HG03108 (cell line): ENCODE measurements around the gene PCDHB8.
"Not testable (repeated sequence)": the region's sequence is repeated elsewhere in the genome, so short reads cannot be mapped to it uniquely, and the experiment has no call there.

Experiments used
- ATAC-seq: cut with Tn5 transposase; IDR thresholded peaks from one replicate; pipeline ENCODE4 v1.9.1; 2021; ENCODE audit warnings: moderate library complexity; ENCODE audit not compliant: unreplicated experiment

PCDHB8 gene

DNA sequence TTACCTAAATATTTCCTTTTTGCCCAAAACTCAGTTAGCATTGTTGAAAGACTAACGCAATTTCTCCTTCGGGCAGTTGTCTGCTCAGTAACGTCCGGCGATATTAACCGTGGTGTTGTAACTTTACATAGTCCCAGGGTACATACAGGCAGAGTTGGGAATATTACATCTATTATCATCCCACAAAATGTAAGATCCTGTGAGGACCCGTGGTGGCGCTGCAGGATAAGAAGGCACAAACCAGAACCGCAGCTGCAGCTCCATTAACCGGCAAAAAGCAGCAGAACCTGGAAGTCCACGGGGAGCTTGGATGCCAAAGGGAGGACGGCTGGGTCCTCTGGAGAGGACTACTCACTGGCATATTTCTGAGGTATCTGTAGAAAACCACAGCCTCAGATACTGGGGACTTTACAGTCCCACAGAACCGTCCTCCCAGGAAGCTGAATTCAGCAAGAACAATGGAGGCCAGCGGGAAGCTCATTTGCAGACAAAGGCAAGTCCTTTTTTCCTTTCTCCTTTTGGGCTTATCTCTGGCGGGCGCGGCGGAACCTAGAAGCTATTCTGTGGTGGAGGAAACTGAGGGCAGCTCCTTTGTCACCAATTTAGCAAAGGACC, at the start of gene PCDHB8:
TSS of gene PCDHB8 (plus strand) at position 214 of the 615 bp plus-strand sequence. CDS start at position 459, 245 bp downstream.
- ATAC-seq, result not testable (repeated sequence)

DNA sequence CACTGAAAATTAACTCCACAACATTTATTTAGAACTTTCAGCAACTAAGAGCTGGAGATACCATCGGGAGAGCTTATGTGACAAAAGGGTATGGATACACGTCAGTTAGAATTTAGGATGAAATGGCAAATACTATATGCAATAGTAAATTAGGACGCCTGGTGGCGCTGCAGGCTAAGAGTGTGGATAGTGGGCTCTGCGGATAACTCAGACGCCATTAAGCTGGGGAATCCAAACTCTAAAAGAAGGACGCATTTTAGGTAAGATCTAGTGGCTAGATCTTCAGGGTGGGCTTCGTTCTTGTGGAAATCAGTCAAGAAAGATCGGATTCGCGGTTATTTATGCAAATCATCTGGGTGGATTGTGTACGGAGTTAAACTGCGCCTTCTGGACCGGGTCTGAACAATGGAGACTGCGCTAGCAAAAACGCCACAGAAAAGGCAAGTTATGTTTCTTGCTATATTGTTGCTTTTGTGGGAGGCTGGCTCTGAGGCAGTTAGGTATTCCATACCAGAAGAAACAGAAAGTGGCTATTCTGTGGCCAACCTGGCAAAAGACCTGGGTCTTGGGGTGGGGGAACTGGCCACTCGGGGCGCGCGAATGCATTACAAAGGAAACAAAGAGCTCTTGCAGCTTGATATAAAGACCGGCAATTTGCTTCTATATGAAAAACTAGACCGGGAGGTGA, 42.4 kb upstream of the PCDHB8 start, which contains the start of gene PCDHB5:
TSS of gene PCDHB5 (plus strand) at position 177 of the 688 bp plus-strand sequence. CDS start at position 406, 229 bp downstream.
- no peak for ATAC-seq

DNA sequence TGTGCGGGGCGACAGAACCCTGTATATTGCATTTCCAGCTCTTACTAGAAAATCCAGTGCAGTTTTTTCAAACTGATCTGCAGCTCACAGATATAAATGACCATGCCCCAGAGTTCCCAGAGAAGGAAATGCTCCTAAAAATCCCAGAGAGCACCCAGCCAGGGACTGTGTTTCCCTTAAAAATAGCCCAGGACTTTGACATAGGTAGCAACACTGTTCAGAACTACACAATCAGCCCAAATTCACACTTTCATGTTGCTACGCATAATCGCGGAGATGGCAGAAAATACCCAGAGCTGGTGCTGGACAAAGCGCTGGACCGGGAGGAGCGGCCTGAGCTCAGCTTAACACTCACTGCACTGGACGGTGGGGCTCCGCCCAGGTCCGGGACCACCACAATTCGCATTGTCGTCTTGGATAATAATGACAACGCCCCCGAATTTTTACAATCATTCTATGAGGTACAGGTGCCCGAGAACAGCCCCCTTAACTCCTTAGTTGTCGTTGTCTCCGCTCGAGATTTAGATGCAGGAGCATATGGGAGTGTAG, 41.8 kb upstream of the PCDHB8 start:
- ATAC-seq, result no peak

DNA sequence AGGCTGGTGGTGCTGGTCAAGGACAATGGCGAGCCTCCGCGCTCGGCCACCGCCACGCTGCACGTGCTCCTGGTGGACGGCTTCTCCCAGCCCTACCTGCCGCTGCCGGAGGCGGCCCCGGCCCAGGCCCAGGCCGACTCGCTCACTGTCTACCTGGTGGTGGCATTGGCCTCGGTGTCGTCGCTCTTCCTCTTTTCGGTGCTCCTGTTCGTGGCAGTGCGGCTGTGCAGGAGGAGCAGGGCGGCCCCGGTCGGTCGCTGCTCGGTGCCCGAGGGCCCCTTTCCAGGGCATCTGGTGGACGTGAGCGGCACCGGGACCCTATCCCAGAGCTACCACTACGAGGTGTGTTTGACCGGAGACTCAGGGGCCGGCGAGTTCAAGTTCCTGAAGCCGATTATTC, 40.2 kb upstream of the PCDHB8 start:
- ATAC-seq, result not testable (repeated sequence)

DNA sequence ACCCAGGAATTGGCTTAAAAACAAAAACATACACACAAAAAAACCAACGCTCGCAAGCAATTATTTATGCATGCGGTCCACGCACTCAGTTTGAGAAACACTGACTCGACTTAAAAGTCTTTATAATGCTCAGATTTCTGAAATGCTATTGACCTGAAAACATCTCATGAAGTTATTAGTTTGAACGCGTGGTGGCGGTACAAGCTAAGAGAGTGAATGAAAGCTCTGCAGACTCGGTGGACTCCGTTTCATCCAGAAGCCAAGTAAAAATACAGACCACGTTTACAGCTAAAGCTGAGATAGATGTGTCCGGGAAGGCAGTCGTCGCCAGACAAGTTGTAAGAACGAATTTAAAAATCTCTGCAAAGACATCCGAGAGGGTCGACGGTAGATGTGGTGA, 27.8 kb upstream of the PCDHB8 start, which contains the start of gene PCDHB6:
TSS of gene PCDHB6 (plus strand) at position 246 of the 400 bp plus-strand sequence. CDS start 201 bp downstream, outside the sequence.
- no peak for ATAC-seq

DNA sequence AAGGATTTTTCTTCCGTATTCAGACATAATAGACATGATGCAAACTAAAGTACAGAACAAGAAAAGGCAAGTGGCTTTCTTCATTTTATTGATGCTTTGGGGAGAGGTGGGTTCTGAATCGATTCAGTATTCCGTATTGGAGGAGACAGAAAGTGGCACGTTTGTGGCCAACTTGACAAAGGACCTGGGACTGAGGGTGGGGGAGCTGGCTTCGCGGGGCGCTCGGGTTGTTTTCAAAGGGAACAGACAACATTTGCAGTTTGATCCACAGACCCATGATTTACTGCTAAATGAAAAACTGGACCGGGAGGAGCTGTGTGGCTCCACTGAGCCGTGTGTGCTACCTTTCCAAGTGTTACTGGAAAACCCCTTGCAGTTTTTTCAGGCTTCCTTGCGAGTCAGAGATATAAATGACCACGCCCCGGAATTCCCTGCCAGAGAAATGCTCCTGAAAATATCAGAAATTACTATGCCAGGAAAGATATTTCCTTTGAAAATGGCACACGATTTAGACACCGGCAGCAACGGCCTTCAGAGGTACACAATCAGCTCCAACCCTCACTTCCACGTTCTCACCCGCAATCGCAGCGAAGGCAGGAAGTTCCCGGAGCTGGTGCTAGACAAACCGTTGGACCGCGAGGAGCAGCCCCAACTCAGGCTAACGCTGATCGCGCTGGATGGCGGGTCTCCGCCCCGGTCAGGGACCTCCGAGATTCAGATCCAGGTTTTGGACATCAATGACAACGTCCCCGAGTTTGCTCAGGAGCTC, 27.2 kb upstream of the PCDHB8 start:
- no peak for ATAC-seq

DNA sequence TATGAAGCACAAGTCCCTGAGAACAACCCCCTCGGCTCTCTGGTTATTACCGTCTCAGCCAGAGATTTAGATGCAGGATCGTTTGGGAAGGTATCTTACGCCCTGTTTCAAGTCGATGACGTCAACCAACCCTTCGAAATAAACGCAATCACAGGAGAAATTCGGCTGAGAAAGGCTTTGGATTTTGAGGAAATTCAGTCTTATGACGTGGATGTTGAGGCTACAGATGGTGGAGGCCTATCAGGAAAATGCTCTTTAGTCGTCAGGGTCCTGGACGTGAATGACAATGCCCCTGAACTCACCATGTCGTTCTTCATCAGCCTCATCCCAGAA, 26.6 kb upstream of the PCDHB8 start:
- no peak for ATAC-seq

DNA sequence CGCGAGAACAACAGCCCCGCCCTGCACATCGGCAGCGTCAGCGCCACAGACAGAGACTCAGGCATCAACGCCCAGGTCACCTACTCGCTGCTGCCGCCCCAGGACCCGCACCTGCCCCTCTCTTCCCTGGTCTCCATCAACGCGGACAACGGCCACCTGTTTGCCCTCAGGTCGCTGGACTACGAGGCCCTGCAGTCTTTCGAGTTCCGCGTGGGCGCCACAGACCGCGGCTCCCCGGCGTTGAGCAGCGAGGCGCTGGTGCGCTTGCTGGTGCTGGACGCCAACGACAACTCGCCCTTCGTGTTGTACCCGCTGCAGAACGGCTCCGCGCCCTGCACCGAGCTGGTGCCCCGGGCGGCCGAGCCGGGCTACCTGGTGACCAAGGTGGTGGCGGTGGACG, 26.0 kb upstream of the PCDHB8 start:
- ATAC-seq, result not testable (repeated sequence)

DNA sequence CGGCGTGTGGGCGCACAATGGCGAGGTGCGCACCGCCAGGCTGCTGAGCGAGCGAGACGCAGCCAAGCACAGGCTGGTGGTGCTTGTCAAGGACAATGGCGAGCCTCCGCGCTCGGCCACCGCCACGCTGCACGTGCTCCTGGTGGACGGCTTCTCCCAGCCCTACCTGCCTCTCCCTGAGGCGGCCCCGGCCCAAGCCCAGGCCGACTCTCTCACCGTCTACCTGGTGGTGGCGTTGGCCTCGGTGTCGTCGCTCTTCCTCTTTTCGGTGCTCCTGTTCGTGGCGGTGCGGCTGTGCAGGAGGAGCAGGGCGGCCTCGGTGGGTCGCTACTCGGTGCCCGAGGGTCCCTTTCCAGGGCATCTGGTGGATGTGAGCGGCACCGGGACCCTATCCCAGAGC, 25.5 kb upstream of the PCDHB8 start:
- not testable (repeated sequence) for ATAC-seq

DNA sequence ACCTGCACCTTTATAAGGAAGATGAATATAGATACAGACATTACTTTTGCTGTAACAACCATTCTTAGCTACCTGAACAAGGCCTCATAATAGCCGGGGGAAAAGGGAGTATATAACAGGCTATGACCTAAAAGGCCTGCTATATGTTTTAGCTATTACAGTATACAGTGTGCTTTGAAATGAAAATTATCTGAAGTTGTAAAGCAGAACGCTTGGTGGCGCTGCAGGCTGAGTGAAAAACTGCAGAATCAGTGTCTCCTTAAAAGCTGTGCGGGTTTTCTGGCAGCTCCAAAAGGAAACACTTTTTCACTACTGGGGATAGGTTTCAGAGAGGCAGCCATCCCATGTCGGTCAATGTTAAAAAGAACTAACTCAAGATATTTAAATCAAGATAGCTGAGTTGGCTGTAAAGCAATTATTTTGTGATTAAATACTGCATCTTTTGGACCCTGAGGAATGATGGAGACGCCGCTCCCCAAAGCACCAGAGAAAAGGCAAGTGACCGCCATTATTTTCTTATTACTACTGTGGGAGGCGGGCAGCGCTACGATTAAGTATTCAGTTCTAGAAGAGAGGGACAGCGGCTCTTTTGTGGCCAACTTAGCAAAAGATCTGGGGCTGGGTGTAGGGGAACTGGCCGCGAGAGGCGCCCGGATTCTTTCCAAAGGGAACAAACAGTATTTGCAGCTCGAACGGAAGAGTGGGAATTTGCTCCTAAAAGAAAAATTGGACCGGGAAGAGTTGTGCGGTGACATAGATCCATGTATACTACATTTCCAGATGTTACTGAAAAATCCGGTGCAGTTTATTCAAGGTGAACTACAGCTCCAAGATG, 21.8 kb upstream of the PCDHB8 start:
- ATAC-seq, result no peak

DNA sequence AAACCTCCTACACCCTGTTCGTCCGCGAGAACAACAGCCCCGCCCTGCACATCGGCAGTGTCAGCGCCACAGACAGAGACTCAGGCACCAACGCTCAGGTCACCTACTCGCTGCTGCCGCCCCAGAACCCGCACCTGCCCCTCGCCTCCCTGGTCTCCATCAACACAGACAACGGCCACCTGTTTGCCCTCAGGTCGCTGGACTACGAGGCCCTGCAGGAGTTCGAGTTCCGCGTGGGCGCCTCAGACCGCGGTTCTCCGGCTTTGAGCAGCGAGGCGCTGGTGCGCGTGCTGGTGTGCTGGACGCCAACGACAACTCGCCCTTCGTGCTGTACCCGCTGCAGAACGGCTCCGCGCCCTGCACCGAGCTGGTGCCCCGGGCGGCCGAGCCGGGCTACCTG, 20.2 kb upstream of the PCDHB8 start:
- not testable (repeated sequence) for ATAC-seq

DNA sequence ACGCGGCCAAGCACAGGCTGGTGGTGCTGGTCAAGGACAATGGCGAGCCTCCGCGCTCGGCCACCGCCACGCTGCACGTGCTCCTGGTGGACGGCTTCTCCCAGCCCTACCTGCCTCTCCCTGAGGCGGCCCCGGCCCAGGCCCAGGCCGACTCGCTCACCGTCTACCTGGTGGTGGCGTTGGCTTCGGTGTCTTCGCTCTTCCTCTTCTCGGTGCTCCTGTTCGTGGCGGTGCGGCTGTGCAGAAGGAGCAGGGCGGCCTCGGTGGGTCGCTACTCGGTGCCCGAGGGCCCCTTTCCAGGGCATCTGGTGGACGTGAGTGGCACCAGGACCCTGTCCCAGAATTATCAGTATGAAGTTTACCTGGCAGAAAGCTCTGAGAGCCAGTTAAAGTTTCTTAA, 19.7 kb upstream of the PCDHB8 start:
- ATAC-seq, result not testable (repeated sequence)

DNA sequence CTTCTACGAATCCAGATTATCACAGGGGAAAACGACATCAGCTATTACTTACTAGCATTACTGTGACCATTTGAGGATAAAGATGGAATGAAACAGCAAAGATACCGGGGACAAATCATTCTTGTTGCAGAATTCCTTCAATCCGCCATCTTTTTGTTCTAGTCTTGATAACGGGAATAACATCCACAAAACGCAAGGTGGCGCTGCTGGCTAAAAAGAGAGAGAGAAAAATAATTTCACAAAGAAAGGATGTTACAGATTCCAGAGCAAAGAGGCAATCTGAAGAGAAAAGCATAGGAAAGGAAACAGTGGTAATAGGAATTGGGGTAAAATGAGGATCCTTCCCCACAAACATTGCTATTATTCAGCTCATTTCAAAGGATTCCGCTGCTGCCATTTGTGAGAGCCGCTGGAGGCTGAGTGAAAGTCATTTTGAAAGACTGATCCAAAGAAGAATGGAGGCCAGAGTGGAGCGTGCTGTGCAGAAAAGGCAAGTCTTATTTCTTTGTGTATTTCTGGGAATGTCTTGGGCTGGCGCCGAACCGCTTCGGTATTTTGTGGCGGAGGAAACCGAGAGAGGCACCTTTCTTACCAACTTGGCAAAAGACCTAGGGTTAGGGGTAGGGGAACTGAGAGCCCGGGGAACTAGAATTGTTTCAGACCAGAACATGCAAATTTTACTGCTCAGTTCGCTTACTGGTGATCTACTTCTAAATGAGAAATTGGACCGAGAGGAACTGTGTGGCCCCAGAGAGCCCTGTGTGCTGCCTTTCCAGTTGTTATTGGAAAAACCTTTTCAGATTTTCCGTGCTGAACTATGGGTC, 5.0 kb upstream of the PCDHB8 start, which contains the start of gene PCDHB7:
TSS of gene PCDHB7 (plus strand) at position 264 of the 824 bp plus-strand sequence. CDS start at position 456, 192 bp downstream.
- ATAC-seq, result no peak

DNA sequence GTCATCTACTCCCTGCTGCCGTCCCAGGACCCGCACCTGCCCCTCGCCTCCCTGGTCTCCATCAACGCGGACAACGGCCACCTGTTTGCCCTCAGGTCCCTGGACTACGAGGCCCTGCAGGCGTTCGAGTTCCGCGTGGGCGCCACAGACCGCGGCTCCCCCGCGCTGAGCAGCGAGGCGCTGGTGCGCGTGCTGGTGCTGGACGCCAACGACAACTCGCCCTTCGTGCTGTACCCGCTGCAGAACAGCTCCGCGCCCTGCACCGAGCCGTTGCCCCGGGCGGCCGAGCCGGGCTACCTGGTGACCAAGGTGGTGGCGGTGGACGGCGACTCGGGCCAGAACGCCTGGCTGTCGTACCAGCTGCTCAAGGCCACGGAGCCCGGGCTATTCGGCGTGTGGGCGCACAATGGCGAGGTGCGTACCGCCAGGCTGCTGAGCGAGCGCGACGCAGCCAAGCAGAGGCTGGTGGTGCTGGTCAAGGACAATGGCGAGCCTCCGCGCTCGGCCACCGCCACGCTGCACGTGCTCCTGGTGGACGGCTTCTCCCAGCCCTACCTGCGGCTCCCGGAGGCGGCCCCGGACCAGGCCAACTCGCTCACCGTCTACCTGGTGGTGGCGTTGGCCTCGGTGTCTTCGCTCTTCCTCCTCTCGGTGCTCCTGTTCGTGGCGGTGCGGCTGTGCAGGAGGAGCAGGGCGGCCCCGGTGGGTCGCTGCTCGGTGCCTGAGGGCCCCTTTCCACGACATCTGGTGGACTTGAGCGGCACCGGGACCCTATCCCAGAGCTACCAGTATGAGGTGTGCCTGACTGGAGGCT, 3.1 kb upstream of the PCDHB8 start:
- ATAC-seq, result not testable (repeated sequence)

DNA sequence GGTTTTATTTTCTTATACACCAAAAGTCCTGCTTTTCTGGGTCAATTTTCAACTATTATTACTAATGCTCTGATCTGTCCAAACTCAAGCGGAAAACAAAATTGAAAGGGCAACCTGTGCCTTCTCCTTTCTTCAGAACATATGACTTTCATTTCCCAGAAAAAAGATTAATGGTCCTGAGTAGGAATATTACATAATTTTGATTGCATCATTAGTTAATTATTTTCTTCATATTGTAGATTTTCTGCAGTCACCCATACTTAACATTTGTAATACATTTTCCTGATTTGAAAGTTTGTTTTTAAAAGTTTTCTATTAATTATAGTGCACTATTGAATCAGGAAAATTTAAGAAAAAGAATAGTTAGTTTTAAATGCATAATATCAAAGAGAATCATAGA, 1.7 kb upstream of the PCDHB8 start:
- ATAC-seq, result no peak

DNA sequence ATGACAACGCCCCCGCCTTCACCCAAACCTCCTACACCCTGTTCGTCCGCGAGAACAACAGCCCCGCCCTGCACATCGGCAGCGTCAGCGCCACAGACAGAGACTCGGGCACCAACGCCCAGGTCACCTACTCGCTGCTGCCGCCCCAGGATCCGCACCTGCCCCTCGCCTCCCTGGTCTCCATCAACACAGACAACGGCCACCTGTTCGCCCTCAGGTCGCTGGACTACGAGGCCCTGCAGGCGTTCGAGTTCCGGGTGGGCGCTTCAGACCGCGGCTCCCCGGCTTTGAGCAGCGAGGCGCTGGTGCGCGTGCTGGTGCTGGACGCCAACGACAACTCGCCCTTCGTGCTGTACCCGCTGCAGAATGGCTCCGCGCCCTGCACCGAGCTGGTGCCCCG, 1.8 kb downstream of the PCDHB8 start:
- ATAC-seq, result not testable (repeated sequence)

DNA sequence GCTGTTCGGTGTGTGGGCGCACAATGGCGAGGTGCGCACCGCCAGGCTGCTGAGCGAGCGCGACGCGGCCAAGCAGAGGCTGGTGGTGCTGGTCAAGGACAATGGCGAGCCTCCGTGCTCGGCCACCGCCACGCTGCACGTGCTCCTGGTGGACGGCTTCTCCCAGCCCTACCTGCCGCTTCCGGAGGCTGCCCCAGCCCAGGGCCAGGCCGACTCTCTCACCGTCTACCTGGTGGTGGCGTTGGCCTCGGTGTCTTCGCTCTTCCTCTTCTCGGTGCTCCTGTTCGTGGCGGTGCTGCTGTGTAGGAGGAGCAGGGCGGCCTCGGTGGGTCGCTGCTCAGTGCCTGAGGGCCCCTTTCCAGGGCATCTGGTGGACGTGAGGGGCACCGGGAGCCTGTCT, 2.3 kb downstream of the PCDHB8 start:
- not testable (repeated sequence) for ATAC-seq

DNA sequence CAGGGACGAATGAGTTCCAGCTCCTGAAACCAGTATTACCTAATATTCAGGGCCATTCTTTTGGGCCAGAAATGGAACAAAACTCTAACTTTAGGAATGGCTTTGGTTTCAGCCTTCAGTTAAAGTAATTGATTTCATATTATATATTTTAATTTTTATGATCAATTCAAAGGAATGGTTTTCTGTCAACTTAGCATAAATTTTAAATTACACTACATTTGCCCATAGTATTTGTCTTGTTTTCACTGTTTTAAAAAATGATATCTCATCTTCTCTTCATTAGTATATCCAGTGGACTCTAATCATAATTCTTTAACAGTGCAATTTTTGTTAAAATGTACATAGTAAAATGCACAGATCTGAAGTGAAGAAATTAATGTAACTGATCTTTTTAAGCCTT, 2.7 kb downstream of the PCDHB8 start:
- no peak for ATAC-seq

DNA sequence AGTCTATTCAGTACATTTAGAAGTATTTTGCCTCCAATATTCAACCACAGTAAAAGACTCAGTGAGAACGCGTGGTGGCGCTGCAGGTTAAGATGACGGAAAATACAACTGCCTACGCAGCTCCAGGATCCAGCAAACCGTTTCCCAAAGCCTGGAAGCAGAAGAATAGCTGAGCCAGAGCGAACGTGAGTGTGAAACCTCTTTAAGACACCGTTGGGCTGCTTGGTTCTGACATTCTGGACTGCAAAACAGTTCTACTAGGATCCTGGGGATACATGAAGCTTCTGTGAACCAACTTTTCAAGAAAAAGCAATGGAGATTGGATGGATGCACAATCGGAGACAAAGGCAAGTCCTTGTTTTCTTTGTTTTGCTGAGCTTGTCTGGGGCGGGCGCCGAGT, 4.7 kb downstream of the PCDHB8 start, which contains the start of gene PCDHB16:
TSS of gene PCDHB16 (plus strand) at position 140 of the 400 bp plus-strand sequence. CDS start at position 313, 173 bp downstream.
- no peak for ATAC-seq
